Stimulated activated CD8-positive, alpha-beta memory T cell treated with anti-CD3 and anti-CD28 coated beads, Interleukin-15, amount 100 ng/mL, for 24 hours (primary cell): Measurements from ENCODE around the gene TMF1.
A peak's percentile ranks its signal among the peaks of the same experiment; 100 is the strongest.

Experiments used
- DNase-seq: peaks from one replicate; pipeline ENCODE4 v3.0.0-alpha.2; 2020; ENCODE audit warnings: low read depth

The TMF1 gene, protein sequence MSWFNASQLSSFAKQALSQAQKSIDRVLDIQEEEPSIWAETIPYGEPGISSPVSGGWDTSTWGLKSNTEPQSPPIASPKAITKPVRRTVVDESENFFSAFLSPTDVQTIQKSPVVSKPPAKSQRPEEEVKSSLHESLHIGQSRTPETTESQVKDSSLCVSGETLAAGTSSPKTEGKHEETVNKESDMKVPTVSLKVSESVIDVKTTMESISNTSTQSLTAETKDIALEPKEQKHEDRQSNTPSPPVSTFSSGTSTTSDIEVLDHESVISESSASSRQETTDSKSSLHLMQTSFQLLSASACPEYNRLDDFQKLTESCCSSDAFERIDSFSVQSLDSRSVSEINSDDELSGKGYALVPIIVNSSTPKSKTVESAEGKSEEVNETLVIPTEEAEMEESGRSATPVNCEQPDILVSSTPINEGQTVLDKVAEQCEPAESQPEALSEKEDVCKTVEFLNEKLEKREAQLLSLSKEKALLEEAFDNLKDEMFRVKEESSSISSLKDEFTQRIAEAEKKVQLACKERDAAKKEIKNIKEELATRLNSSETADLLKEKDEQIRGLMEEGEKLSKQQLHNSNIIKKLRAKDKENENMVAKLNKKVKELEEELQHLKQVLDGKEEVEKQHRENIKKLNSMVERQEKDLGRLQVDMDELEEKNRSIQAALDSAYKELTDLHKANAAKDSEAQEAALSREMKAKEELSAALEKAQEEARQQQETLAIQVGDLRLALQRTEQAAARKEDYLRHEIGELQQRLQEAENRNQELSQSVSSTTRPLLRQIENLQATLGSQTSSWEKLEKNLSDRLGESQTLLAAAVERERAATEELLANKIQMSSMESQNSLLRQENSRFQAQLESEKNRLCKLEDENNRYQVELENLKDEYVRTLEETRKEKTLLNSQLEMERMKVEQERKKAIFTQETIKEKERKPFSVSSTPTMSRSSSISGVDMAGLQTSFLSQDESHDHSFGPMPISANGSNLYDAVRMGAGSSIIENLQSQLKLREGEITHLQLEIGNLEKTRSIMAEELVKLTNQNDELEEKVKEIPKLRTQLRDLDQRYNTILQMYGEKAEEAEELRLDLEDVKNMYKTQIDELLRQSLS

DNA sequence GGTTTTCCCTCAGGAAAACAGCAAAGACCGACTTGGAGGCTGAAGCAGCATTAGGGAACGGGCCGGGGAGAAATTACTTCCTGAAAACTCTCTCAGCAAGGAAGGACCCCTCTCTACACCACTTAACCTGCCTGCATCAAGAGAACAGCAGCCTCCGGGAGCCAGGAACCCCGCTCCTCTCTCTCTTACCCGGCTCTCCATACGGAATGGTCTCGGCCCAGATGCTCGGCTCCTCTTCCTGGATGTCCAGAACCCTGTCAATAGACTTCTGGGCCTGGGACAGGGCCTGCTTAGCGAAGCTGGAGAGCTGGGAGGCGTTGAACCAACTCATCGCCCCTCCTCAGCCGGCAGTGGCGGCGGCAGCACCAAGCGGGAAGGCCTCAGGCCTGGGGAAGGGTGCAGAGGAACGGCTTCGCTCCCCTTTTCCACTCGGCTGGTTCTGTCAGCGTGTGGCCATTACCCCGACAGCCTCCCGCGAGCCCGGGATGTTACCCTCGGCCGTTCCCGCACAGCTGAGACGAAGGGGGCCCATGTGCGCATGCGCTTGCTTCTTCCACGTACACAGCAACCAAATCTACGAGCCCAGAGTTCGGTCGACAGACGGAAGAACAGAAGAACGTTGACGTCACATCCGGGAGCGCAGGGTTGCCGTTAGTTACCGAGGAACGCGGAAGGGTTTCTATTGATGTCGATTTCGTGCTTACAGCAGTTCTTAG is at the start of gene TMF1:
TMF1 (minus strand) TSS at position 578 of the 716 bp plus-strand sequence; CDS start at position 331, 247 bp downstream.
- DNase-seq, result peak; percentile 96

DNA sequence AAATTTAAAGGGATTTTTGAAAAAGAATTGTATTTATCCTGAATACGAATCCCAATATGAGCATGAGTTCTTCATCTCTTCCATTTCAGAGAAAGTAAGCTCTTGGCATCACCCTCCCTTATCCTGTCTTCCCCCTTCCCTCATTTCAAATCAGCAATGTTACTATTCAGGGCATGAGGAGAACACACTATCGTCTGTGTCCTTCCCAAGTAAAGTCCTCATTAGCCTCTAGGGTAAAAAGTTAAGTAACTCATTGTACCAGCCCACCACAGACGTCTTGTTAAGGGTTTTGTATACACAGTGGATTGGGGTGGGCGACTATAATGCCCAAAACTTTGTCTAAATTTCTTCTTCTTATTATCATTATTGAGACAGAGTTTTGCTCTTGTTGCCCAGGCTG is 47.4 kb upstream of the TMF1 start:
- DNase-seq, result no peak

DNA sequence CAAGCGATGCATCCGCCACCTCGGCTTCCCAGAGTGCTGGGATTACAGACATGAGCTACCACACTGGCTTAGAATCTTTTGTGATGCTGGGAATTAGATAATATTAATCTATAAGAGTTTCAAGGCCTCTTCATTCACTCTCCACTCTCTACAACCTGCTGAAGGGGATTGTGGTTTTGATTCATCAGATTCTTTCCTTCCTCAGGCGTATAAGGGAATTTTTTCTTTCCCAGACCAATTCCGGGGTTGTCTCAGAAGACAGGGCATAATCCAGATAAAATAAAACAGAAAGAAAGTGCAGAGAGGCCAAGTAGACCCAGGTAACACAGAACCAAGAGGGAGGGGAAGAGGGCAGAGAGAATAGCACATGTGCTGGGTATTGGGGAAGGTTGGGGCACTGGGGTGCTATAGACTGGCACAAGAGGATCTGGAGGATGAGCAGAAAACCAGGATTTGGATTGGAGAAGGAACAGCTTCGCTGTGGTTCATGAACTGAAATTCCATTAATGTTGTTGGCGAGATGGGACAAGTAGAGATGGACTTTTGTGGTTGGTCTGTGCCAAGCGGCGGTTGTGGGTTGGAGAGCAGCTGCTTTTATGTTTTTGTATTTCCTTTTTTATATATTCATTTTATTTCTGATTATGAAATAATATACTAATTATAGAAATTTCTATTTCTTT is 45.4 kb upstream of the TMF1 start:
- DNase-seq, result no peak

DNA sequence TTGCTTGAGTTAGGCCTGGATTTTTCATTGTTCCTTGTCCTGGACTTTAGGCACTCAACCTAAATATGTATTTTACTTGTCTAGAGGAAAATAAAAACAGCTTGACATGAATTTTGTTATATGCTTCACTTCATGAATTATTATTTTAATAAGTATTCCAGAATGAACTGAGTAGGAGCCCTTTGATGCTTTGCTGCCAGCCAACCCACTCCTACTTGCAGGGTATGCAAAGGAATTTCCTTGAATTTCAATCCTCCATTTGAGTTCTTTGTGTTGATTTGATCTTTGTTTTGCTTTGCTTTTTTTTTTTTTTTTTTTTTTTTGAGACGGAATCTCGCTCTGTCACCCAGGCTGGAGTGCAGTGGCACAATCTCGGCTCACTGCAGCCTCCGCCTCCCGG is 44.2 kb upstream of the TMF1 start:
- DNase-seq, result no peak

DNA sequence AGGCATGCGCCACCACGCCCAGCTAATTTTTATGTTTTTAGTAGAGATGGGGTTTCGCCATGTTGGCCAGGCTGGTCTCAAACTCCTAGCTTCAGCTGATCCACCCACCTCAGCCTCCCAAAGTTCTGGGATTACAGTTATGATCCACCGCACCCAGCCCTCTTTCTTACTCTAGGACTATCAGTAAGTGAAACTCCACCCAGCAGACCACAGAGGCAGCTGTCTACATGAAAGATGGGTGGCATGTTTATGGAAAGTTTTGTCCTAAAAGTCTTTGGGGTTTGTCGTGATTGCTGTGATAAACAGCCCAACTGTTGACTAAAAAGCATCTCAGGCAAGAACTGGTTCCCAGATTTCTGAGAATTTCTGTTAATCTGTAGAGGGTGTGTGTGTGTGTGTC is 43.5 kb upstream of the TMF1 start:
- DNase-seq, result no peak

DNA sequence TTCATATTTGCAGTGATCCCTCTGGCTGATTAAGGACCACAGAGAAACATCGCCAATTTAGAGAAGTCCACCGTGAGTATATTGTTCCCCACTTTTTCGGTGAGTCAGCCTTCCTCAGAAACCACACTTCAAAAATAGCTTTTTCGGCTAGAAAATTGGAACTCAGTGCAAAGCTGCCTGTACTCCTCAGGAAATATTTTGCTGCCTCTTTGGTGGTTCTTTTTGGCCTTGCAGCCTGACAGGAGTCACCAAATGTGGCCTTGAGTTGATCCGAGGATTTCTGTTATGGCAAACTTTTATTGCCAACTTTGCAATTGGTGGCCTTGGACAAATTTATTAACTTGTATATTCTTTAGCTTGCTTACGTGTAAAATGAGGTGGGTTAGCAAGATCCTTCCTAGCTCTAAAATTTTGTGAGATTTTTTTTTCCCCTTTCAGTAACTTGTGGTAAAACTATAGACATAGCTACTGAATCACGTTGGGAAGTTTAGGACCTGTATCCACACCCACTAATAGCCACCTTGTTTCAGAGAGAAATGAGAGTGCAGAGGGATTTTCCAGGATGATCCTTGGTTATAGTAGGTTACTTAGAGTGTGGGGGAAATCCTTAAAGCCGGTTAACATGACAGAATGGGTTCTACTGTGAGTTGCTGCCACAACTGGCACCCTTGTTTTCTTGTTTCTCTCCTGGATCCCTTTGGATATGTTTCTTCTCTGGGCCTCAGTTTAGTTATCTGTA is 42.5 kb upstream of the TMF1 start:
- DNase-seq, result no peak

DNA sequence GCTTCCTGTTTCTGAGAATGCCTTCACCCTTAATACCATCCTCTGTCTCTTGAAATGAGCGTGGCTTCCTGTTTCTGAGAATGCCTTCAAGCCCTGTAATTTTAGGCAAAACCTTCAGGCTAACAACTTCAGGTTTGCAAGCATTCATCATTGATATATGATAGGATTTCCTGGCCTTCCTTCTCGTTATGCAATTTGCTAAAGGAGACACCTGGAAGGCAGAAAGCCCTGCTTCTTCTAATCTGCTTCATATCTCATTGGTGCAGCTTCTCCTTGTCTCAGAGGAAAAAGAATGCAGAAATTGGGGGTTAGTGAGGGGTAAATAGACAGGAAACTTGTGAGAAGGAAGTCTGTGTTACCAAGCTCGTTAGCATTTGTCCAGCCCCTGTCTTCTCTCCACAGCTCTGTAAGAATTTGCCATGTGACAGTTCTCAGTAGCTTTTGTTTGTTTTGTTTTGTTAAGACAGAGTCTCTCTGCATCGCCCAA is 39.9 kb upstream of the TMF1 start:
- DNase-seq, result no peak

DNA sequence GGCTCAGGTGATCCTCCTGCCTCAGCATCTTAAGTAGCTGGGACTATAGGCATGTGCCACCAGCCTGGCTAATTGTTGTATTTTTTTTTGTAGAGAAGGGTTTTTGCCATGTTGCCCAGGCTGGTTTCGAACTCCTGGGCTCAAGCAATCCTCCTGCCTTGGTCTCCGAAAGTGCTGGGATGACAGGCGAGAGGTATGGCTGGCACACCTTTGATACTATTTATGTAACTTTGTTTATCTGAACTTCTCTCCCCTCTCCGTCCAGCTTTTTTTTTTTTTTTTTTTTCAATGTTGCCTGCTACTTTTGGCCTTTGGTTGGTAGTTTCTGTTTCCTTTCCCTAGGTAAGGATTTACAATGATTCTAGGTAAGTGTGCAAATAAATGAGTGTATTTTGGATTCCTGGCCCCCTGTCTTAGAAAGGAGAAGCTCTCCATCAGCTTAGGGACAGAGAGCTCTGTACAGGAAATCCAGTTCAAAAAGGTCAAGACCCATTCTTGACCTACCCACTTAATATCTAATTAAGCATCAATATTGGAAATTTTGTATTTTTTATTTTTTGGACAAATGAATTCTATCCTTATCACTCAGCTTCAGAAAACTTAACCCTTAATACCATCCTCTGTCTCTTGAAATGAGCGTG is 39.4 kb upstream of the TMF1 start:
- no peak for DNase-seq

DNA sequence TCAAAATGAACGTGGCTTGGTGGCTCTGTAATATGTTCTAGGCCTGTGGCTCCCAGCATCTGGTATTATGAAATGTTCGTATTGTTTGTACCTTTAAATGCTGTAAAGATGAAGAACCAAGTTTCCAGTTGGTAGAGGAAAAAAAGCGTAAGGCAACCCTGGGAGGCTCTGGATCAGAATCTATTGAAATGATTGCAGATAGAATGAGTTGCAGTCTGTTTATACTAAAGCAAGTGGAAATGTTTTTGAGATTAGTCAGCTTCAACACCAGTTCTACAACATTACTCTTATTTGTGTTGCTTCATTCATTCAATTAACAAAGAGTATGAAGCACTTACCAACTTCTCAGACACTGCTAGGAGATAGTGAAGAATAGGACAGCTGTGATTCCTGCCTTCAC is 37.9 kb upstream of the TMF1 start:
- no peak for DNase-seq

DNA sequence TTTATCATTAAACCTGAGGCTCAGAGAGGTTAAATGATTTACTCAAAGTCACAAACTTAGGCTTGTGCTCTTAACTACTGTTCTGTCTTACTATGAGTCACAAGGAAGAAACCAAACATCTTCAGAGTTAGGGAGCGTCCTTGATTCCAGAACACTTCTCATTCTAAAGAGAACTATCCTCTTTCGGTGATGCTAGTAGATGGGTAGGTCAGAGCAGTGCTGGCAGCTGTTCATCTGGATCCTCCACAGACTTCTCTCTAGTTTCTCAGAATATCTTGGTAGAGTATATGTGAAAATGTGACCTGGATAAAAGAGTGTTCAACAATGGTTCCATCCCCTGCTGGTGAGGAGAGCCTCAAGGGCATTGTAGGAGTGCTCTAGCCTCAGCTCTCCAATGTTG is 35.9 kb upstream of the TMF1 start:
- DNase-seq, result no peak

DNA sequence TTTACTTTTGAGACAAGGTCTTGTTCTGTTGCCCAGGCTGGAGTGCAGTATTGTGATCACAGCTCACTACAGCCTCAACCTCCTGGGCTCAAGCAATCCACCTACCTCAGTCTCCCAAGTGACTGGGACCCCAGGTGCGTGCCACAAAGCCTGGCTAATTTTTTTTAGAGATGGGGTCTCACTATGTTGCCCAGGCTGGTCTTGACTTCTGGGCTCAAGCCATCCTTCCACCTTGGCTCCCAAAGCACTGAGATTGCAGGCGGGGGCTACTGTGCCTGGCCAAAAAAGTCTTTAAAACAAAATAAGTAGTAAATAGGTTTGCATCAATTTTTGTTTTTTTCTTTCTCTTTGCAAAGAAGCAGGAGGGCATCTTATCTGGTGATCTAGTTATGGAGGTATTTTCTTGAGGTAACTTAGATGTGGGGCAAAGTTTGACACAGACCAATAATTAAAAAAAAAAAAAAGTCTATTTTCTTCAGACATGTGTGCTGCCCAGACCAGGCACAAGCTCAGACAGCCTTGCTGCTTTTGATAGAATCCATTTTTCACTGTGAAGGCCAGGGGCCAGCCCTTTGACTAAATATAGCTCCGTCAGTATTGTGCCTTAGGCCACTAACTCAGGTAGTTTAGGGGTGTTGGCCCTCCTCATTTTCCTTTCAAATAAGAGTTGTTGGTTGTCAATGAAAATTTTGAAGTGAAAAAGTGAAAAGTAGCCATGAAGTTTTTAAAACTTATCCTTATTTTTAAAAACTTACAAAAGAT is 35.1 kb upstream of the TMF1 start:
- no peak for DNase-seq

DNA sequence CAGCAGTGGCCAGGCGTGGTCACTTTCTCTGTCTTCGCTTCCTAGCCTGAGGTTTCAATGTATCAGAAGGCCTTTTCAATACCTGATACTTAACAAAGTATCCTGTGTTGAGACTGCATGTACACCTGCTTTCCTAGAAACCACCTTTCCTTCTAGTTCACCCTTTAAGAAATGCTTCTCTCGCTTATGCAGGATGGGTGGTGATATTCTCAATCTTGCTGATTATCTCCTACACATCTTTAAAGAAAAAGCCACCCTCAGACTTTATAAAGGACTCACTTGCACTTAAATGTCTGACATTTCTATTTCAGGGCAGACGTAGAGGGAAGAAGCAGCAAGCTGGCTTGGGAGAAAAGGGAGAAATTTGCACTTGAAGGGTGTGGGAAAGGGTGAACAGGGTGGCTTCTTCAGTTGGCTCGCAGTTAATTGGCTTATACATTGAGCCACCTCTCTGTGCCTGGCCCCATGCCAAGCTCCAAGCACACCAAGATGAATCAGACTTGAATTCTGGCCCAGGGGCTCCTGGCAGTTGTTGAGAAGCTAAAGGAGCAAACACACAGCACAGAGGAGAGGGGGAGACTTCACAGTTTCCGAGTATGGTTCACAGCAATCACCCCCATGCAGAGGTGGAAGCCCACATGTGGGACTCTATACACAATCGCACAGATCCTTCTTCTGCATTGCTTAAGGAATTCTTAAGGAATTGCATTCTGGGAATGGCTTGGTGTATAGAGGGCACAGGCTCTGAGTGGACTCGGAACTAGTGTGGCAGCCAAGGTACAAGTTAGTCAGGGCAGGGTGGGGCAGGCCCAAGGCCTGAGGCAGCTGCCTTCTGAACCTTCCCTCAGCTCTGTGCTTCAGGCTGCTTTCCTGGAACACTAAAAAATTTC is 33.9 kb upstream of the TMF1 start:
- no peak for DNase-seq

DNA sequence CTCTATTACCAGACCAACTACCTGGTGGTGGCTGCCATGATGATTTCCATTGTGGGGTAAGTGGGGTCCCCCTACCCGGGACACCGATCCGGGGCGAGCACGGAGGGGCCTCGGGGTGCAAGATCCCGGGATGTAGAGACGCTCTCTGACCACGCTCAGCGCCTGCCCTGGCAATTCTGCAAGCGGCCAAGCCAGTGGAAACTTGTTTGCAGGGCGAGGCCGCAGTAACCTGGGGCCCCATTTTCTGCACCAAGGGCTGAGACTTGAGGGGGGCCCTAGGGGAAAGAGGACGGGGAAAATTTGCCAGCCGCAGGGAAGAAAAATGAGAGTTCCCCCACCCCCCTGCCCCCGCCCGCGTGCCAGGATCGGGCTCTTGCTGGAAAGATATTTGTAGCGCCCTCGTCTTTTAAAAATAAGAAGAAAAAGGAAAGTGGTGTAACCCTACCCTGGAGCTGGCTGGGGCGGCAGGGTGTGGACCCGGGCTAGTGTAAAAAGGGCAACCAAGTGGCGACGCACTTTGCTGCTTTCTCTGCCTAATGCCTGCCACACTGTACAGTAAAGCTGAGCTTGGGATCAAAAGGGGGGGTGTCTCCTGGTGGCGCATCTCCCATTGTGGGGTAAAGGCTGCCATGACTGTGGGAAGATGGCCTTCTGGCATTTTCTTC is 33.2 kb upstream of the TMF1 start:
- DNase-seq, result no peak

DNA sequence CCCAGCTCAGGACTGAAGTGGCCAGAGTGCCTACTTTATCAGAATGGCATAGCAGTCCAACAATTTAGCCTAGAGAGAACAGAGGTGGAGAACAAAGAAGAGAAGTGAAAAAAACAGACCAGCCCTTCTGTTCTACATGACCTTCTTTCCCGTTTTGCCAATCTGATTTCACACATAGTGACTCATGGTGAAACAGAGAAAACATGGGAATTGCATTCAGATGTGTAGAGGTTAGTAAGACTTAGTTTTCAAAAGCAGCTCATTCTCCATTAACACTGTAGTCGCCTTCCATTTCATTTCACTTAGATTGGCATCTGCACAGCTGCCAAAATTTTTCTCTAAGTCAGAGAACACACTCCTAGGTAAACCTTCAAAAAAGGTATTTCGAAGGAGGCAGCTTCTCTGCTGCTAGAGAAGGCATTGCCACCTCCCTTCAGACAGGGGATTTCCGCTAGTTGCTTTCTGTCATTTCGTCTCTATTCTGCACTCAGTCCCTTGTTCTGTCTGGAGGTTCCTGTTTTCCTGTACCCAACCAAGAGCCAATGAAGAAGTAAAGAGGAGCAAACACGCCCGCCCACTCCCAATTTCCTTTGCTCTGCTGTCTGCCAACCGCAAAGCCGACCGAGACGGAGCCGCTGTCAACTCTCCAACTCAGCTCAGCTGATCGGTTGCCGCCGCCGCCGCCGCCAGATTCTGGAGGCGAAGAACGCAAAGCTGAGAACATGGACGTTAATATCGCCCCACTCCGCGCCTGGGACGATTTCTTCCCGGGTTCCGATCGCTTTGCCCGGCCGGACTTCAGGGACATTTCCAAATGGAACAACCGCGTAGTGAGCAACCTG is 32.4 kb upstream of the TMF1 start, which contains the start of gene ARL6IP5:
ARL6IP5 (plus strand) TSS at position 612 of the 842 bp plus-strand sequence; CDS start at position 723, 111 bp downstream.
- DNase-seq, result peak; percentile 67

DNA sequence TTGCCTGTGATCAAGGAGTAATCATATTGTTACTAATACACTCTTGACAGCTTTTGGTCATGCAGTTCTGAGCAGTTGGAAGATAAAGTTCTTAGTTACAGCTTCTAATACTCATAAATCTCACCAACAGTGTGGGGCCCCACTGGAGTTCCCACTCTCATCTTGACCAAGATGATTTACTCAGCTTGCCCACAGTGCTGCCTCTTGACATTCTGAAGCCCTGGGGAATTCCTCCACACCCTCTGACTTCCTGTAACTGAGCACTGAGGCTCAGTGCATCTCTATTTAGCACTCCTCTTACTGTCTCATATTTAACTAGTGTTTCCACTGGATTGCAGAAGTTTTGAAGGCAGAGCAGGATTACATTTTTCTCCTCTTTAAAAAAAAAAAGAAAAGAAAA is 30.7 kb upstream of the TMF1 start:
- no peak for DNase-seq

DNA sequence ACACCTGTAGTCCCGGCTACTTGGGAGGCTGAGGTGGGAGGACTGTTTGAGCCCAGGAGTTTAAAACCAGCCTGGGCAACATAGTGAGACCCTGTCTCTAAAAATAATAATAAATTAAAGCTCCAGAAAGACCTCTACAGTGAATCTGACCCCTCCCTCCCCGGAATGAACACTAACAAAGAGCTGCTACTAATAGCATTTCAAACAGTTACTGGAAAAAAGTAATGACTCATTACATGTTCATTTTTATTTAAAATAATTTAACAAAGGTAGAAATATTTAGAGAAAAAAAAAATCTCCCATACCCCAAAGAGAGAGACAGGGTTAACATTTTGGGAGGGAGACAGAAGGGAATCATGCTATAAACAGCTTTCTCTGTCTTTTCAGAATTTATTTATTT is 30.2 kb upstream of the TMF1 start:
- DNase-seq, result no peak
